DMS79 (cell line): ENCODE data around the gene IMPACT.

Source experiments
- DNase-seq: peaks from one replicate; lab custom pipeline; 2025; lab: John Stamatoyannopoulos, UW

IMPACT gene

GRCh38 chr18:24426398-24427294 lies at the start of gene IMPACT:
TSS of gene IMPACT (plus strand) at chr18:24426670. CDS start at chr18:24426757, 87 bp downstream.
- peak; percentile 59 for DNase-seq

- DNase-seq: no peak
These were observed 47.9 kb upstream of the IMPACT start for GRCh38 chr18:24378598-24378997.

- DNase-seq: no peak
These were observed 46.2 kb upstream of the IMPACT start for GRCh38 chr18:24380163-24380747.

GRCh38 chr18:24381126-24381525 lies 45.3 kb upstream of the IMPACT start:
- DNase-seq: no peak

GRCh38 chr18:24386681-24387080 lies 39.8 kb upstream of the IMPACT start:
- DNase-seq: no peak

- DNase-seq: no peak
These were observed 37.5 kb upstream of the IMPACT start for GRCh38 chr18:24388957-24389356.

GRCh38 chr18:24395049-24395795 lies 31.2 kb upstream of the IMPACT start:
- no peak for DNase-seq

GRCh38 chr18:24396082-24396633 lies 30.3 kb upstream of the IMPACT start:
- no peak for DNase-seq

GRCh38 chr18:24397131-24397693 lies 29.3 kb upstream of the IMPACT start:
- peak; percentile 73 for DNase-seq

- peak; percentile 93 for DNase-seq
These were observed 28.6 kb upstream of the IMPACT start, which contains the start of gene OSBPL1A for GRCh38 chr18:24397694-24398368. TSS of gene OSBPL1A (minus strand) at chr18:24397824. CDS start at chr18:24377533, 20,291 bp downstream.

- DNase-seq: no peak
These were observed 27.9 kb upstream of the IMPACT start for GRCh38 chr18:24398540-24398939.

GRCh38 chr18:24400587-24400986 lies 25.9 kb upstream of the IMPACT start:
- no peak for DNase-seq

GRCh38 chr18:24402209-24402785 lies 24.2 kb upstream of the IMPACT start:
- DNase-seq: no peak

GRCh38 chr18:24403076-24403475 lies 23.4 kb upstream of the IMPACT start:
- no peak for DNase-seq

GRCh38 chr18:24404591-24404990 lies 21.9 kb upstream of the IMPACT start:
- no peak for DNase-seq

- DNase-seq: no peak
These were observed 18.0 kb upstream of the IMPACT start for GRCh38 chr18:24408496-24408895.

- no peak for DNase-seq
These were observed 13.3 kb upstream of the IMPACT start for GRCh38 chr18:24413148-24413547.

GRCh38 chr18:24414349-24415003 lies 12.0 kb upstream of the IMPACT start:
- DNase-seq: no peak

GRCh38 chr18:24417480-24417879 lies 9.0 kb upstream of the IMPACT start:
- DNase-seq: no peak

- DNase-seq: no peak
These were observed 5.9 kb upstream of the IMPACT start for GRCh38 chr18:24420551-24420950.
